Measurements from ENCODE around the gene TRIM63. TPM values are rescaled to one million over a fixed set of nuclear protein-coding genes. Genes with fewer than 3 reads are reported as not detected.
"Not testable (repeated sequence)": the region's sequence is repeated elsewhere in the genome, so short reads cannot be mapped to it uniquely, and the experiment has no call there.

The TRIM63 gene
- total RNA-seq, 3 donors from 2014 or later, result 0.22 TPM; not detected in 1

DNA sequence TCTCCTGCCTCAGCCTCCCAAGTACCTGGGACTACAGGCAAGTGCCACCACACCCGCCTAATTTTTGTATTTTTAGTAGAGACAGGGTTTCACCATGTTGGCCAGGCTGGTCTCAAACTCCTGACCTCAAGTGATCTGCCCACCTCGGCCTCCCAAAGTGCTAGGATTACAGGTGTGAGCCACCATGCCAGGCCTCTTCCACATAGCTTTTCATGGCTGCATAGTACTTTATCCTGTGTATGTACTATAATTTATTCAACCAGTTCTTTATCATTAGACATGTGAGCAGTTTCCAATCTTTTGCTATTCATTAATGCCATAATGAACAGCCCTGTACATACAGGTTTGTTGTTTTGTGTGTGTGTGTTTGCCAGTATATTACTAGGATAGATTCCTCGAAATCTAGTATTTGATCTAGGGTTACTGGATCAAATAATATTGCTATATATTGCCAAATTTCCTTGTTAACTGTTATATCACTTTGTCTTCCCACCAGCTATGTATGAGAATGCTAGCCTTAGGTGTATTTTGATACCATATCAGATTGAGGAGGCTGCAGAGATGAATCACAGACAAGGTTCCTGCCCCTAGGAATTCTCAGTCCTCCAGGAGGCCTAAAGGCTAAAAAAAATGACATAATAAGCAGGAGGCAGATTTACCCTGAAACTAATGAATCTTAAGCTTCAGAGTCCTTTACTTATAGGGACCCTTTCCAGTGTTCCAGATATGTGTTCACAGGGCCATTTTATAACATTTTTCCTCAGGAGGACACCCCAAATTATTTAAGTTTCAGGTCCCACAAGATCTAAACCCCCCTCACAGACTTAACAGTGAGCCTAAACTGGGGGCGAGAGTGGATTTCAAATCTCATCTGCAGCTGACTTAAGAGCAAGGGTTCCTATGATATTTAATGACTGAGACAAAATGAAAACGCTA, 42.1 kb upstream of the TRIM63 start:
- no peak for DNase-seq
- Histone ChIP-seq H3K4me1 (ENCODE audit: low read depth) (peaks cover 26% of the 10 kb centered on the region), H3K36me3 (ENCODE audit: low read depth) (peaks cover 4% of the 10 kb centered on the region), H3K4me3 (no peak overlapping the region), H3K9me3 (no peaks in the 10 kb centered on the region)
- ATAC-seq, result no peak
- no peak for TF ChIP-seq CTCF (IDR thresholded peaks at IDR 0.05)
- intact Hi-C loops (cut with DNase I, micrococcal nuclease), result loop anchor here in 1 of 2 donors (5.0 kb wide), 1 partner anchor 38 kb away; no protein-coding TSS in a partner anchor

GRCh38 chr1:26105226-26105548, 37.8 kb upstream of the TRIM63 start:
- DNase-seq; H3K4me1 ChIP-seq (ENCODE audit: low read depth); H3K9me3 ChIP-seq; H3K36me3 ChIP-seq (ENCODE audit: low read depth); ATAC-seq; H3K4me3 ChIP-seq: not testable (repeated sequence)
- intact Hi-C loops (cut with DNase I, micrococcal nuclease), result loop anchor here (2.0 to 5.0 kb wide), 2 partner anchors 40 to 42 kb away; no protein-coding TSS in a partner anchor

GRCh38 chr1:26102526-26102925, 35.1 kb upstream of the TRIM63 start:
- no peak for TF ChIP-seq CTCF (IDR thresholded peaks at IDR 0.05)
- intact Hi-C loops (cut with DNase I, micrococcal nuclease), result no loop called here
- DNase-seq (no peak), ATAC-seq (no peak)
- H3K36me3 ChIP-seq (ENCODE audit: low read depth), result no peaks in the 10 kb centered on the region
- no peaks in the 10 kb centered on the region for H3K9me3 ChIP-seq
- no peaks in the 10 kb centered on the region for H3K4me1 ChIP-seq (ENCODE audit: low read depth)
- no peak overlapping the region for H3K4me3 ChIP-seq

GRCh38 chr1:26102119-26102518, 34.7 kb upstream of the TRIM63 start:
- intact Hi-C loops (cut with DNase I, micrococcal nuclease), result no loop called here
- ATAC-seq (no peak), DNase-seq (no peak)
- no peaks in the 10 kb centered on the region for H3K9me3 ChIP-seq
- no peaks in the 10 kb centered on the region for H3K4me1 ChIP-seq (ENCODE audit: low read depth)
- TF ChIP-seq CTCF (IDR thresholded peaks at IDR 0.05), result no peak
- H3K36me3 ChIP-seq (ENCODE audit: low read depth), result no peaks in the 10 kb centered on the region
- no peak overlapping the region for H3K4me3 ChIP-seq

GRCh38 chr1:26100204-26100603, 32.8 kb upstream of the TRIM63 start:
- H3K4me1 ChIP-seq (ENCODE audit: low read depth); ATAC-seq; H3K4me3 ChIP-seq; DNase-seq; H3K9me3 ChIP-seq; intact Hi-C loops (cut with DNase I, micrococcal nuclease); H3K36me3 ChIP-seq (ENCODE audit: low read depth): not testable (repeated sequence)

GRCh38 chr1:26099780-26100179, 32.4 kb upstream of the TRIM63 start:
- no peak for DNase-seq
- no peaks in the 10 kb centered on the region for H3K4me1 ChIP-seq (ENCODE audit: low read depth)
- no peaks in the 10 kb centered on the region for H3K9me3 ChIP-seq
- intact Hi-C loops (cut with DNase I, micrococcal nuclease), result no loop called here
- H3K4me3 ChIP-seq, result no peak overlapping the region
- no peak for ATAC-seq
- no peak for TF ChIP-seq CTCF (IDR thresholded peaks at IDR 0.05)
- H3K36me3 ChIP-seq (ENCODE audit: low read depth), result no peaks in the 10 kb centered on the region
